ENCODE results near the gene GUCA2A.

Gene GUCA2A

GRCh38 chr1:42139444-42139843 is 25.1 kb downstream of the GUCA2A start:
- no peak overlapping the region for H3K4me3 ChIP-seq (ENCODE audit: low read depth in 1 of 2, low read length in 2 of 2)
- no peaks in the 10 kb centered on the region for H3K9me3 ChIP-seq (ENCODE audit: control insufficient read depth in 1 of 2, low read length in 2 of 2)
- no peaks in the 10 kb centered on the region for H3K36me3 ChIP-seq (ENCODE audit: control insufficient read depth in 1 of 2, insufficient read depth in 2 of 2, low read length in 2 of 2)
- peaks cover 6% of the 10 kb centered on the region for H3K27me3 ChIP-seq (ENCODE audit: low read depth, low read length)
- H3K4me1 ChIP-seq (ENCODE audit: control insufficient read depth in 1 of 2, insufficient read depth in 2 of 2, low read length in 2 of 2) = no peaks in the 10 kb centered on the region
- H3K27ac ChIP-seq (ENCODE audit: low read length) = no peak overlapping the region

GRCh38 chr1:42138586-42138985 is 26.0 kb downstream of the GUCA2A start:
- Histone ChIP-seq H3K4me3 (ENCODE audit: low read depth in 1 of 2, low read length in 2 of 2) (no peak overlapping the region), H3K36me3 (ENCODE audit: control insufficient read depth in 1 of 2, insufficient read depth in 2 of 2, low read length in 2 of 2) (no peaks in the 10 kb centered on the region), H3K27me3 (ENCODE audit: low read depth, low read length) (peaks cover 6% of the 10 kb centered on the region), H3K4me1 (ENCODE audit: control insufficient read depth in 1 of 2, insufficient read depth in 2 of 2, low read length in 2 of 2) (no peaks in the 10 kb centered on the region), H3K27ac (ENCODE audit: low read length) (no peak overlapping the region), H3K9me3 (ENCODE audit: control insufficient read depth in 1 of 2, low read length in 2 of 2) (no peaks in the 10 kb centered on the region)

GRCh38 chr1:42137766-42138165 is 26.8 kb downstream of the GUCA2A start:
- no peak overlapping the region for H3K4me3 ChIP-seq (ENCODE audit: low read depth in 1 of 2, low read length in 2 of 2)
- H3K27me3 ChIP-seq (ENCODE audit: low read depth, low read length) = peaks cover 2% of the 10 kb centered on the region
- no peaks in the 10 kb centered on the region for H3K4me1 ChIP-seq (ENCODE audit: control insufficient read depth in 1 of 2, insufficient read depth in 2 of 2, low read length in 2 of 2)
- no peaks in the 10 kb centered on the region for H3K9me3 ChIP-seq (ENCODE audit: control insufficient read depth in 1 of 2, low read length in 2 of 2)
- no peak overlapping the region for H3K27ac ChIP-seq (ENCODE audit: low read length)
- no peaks in the 10 kb centered on the region for H3K36me3 ChIP-seq (ENCODE audit: control insufficient read depth in 1 of 2, insufficient read depth in 2 of 2, low read length in 2 of 2)

GRCh38 chr1:42136466-42136865 is 28.1 kb downstream of the GUCA2A start:
- Histone ChIP-seq H3K27ac (ENCODE audit: low read length) (no peak overlapping the region), H3K27me3 (ENCODE audit: low read depth, low read length) (no peaks in the 10 kb centered on the region), H3K36me3 (ENCODE audit: control insufficient read depth in 1 of 2, insufficient read depth in 2 of 2, low read length in 2 of 2) (no peaks in the 10 kb centered on the region), H3K9me3 (ENCODE audit: control insufficient read depth in 1 of 2, low read length in 2 of 2) (no peaks in the 10 kb centered on the region), H3K4me3 (ENCODE audit: low read depth in 1 of 2, low read length in 2 of 2) (no peak overlapping the region), H3K4me1 (ENCODE audit: control insufficient read depth in 1 of 2, insufficient read depth in 2 of 2, low read length in 2 of 2) (no peaks in the 10 kb centered on the region)

GRCh38 chr1:42135426-42135825 is 29.1 kb downstream of the GUCA2A start:
- Histone ChIP-seq H3K4me3 (ENCODE audit: low read depth in 1 of 2, low read length in 2 of 2) (no peak overlapping the region), H3K27me3 (ENCODE audit: low read depth, low read length) (no peaks in the 10 kb centered on the region), H3K4me1 (ENCODE audit: control insufficient read depth in 1 of 2, insufficient read depth in 2 of 2, low read length in 2 of 2) (no peaks in the 10 kb centered on the region), H3K27ac (ENCODE audit: low read length) (no peak overlapping the region), H3K9me3 (ENCODE audit: control insufficient read depth in 1 of 2, low read length in 2 of 2) (no peaks in the 10 kb centered on the region), H3K36me3 (ENCODE audit: control insufficient read depth in 1 of 2, insufficient read depth in 2 of 2, low read length in 2 of 2) (no peaks in the 10 kb centered on the region)

- H3K36me3 ChIP-seq (ENCODE audit: control insufficient read depth in 1 of 2, insufficient read depth in 2 of 2, low read length in 2 of 2) = no peaks in the 10 kb centered on the region
- no peak overlapping the region for H3K27ac ChIP-seq (ENCODE audit: low read length)
- H3K4me3 ChIP-seq (ENCODE audit: low read depth in 1 of 2, low read length in 2 of 2) = no peak overlapping the region
- H3K9me3 ChIP-seq (ENCODE audit: control insufficient read depth in 1 of 2, low read length in 2 of 2) = no peaks in the 10 kb centered on the region
- H3K4me1 ChIP-seq (ENCODE audit: control insufficient read depth in 1 of 2, insufficient read depth in 2 of 2, low read length in 2 of 2) = no peaks in the 10 kb centered on the region
- H3K27me3 ChIP-seq (ENCODE audit: low read depth, low read length) = no peaks in the 10 kb centered on the region
Measured at GRCh38 chr1:42133809-42134526, 30.6 kb downstream of the GUCA2A start.

GRCh38 chr1:42133390-42133789 is 31.2 kb downstream of the GUCA2A start:
- H3K4me1 ChIP-seq (ENCODE audit: control insufficient read depth in 1 of 2, insufficient read depth in 2 of 2, low read length in 2 of 2) = no peaks in the 10 kb centered on the region
- no peaks in the 10 kb centered on the region for H3K27me3 ChIP-seq (ENCODE audit: low read depth, low read length)
- no peaks in the 10 kb centered on the region for H3K9me3 ChIP-seq (ENCODE audit: control insufficient read depth in 1 of 2, low read length in 2 of 2)
- no peak overlapping the region for H3K27ac ChIP-seq (ENCODE audit: low read length)
- H3K36me3 ChIP-seq (ENCODE audit: control insufficient read depth in 1 of 2, insufficient read depth in 2 of 2, low read length in 2 of 2) = no peaks in the 10 kb centered on the region
- H3K4me3 ChIP-seq (ENCODE audit: low read depth in 1 of 2, low read length in 2 of 2) = no peak overlapping the region

- H3K27ac ChIP-seq (ENCODE audit: low read length) = no peak overlapping the region
- no peak overlapping the region for H3K4me3 ChIP-seq (ENCODE audit: low read depth in 1 of 2, low read length in 2 of 2)
- no peaks in the 10 kb centered on the region for H3K36me3 ChIP-seq (ENCODE audit: control insufficient read depth in 1 of 2, insufficient read depth in 2 of 2, low read length in 2 of 2)
- H3K4me1 ChIP-seq (ENCODE audit: control insufficient read depth in 1 of 2, insufficient read depth in 2 of 2, low read length in 2 of 2) = no peaks in the 10 kb centered on the region
- no peaks in the 10 kb centered on the region for H3K27me3 ChIP-seq (ENCODE audit: low read depth, low read length)
- no peaks in the 10 kb centered on the region for H3K9me3 ChIP-seq (ENCODE audit: control insufficient read depth in 1 of 2, low read length in 2 of 2)
Measured at GRCh38 chr1:42130061-42130660, 34.4 kb downstream of the GUCA2A start.

GRCh38 chr1:42128964-42129363 is 35.6 kb downstream of the GUCA2A start:
- Histone ChIP-seq H3K9me3 (ENCODE audit: control insufficient read depth in 1 of 2, low read length in 2 of 2) (no peaks in the 10 kb centered on the region), H3K4me3 (ENCODE audit: low read depth in 1 of 2, low read length in 2 of 2) (no peak overlapping the region), H3K36me3 (ENCODE audit: control insufficient read depth in 1 of 2, insufficient read depth in 2 of 2, low read length in 2 of 2) (no peaks in the 10 kb centered on the region), H3K27ac (ENCODE audit: low read length) (no peak overlapping the region), H3K4me1 (ENCODE audit: control insufficient read depth in 1 of 2, insufficient read depth in 2 of 2, low read length in 2 of 2) (no peaks in the 10 kb centered on the region), H3K27me3 (ENCODE audit: low read depth, low read length) (no peaks in the 10 kb centered on the region)

GRCh38 chr1:42128499-42128898 is 36.0 kb downstream of the GUCA2A start:
- H3K27ac ChIP-seq (ENCODE audit: low read length) = no peak overlapping the region
- no peaks in the 10 kb centered on the region for H3K36me3 ChIP-seq (ENCODE audit: control insufficient read depth in 1 of 2, insufficient read depth in 2 of 2, low read length in 2 of 2)
- H3K27me3 ChIP-seq (ENCODE audit: low read depth, low read length) = no peaks in the 10 kb centered on the region
- no peaks in the 10 kb centered on the region for H3K4me1 ChIP-seq (ENCODE audit: control insufficient read depth in 1 of 2, insufficient read depth in 2 of 2, low read length in 2 of 2)
- no peaks in the 10 kb centered on the region for H3K9me3 ChIP-seq (ENCODE audit: control insufficient read depth in 1 of 2, low read length in 2 of 2)
- H3K4me3 ChIP-seq (ENCODE audit: low read depth in 1 of 2, low read length in 2 of 2) = no peak overlapping the region

GRCh38 chr1:42127767-42128166 is 36.8 kb downstream of the GUCA2A start:
- Histone ChIP-seq H3K27me3 (ENCODE audit: low read depth, low read length) (no peaks in the 10 kb centered on the region), H3K27ac (ENCODE audit: low read length) (no peak overlapping the region), H3K4me1 (ENCODE audit: control insufficient read depth in 1 of 2, insufficient read depth in 2 of 2, low read length in 2 of 2) (no peaks in the 10 kb centered on the region), H3K9me3 (ENCODE audit: control insufficient read depth in 1 of 2, low read length in 2 of 2) (no peaks in the 10 kb centered on the region), H3K4me3 (ENCODE audit: low read depth in 1 of 2, low read length in 2 of 2) (no peak overlapping the region), H3K36me3 (ENCODE audit: control insufficient read depth in 1 of 2, insufficient read depth in 2 of 2, low read length in 2 of 2) (no peaks in the 10 kb centered on the region)

- H3K4me1 ChIP-seq (ENCODE audit: control insufficient read depth in 1 of 2, insufficient read depth in 2 of 2, low read length in 2 of 2) = no peaks in the 10 kb centered on the region
- H3K36me3 ChIP-seq (ENCODE audit: control insufficient read depth in 1 of 2, insufficient read depth in 2 of 2, low read length in 2 of 2) = no peaks in the 10 kb centered on the region
- H3K9me3 ChIP-seq (ENCODE audit: control insufficient read depth in 1 of 2, low read length in 2 of 2) = no peaks in the 10 kb centered on the region
- no peak overlapping the region for H3K4me3 ChIP-seq (ENCODE audit: low read depth in 1 of 2, low read length in 2 of 2)
- no peaks in the 10 kb centered on the region for H3K27me3 ChIP-seq (ENCODE audit: low read depth, low read length)
- H3K27ac ChIP-seq (ENCODE audit: low read length) = no peak overlapping the region
Measured at GRCh38 chr1:42125552-42125951, 39.0 kb downstream of the GUCA2A start.
